Glomerular endothelial cell (primary cell): ENCODE measurements around the gene CCNDBP1. TPM values are rescaled to one million over a fixed set of nuclear protein-coding genes. Genes with fewer than 3 reads are reported as not detected.
"Not testable (repeated sequence)": the region's sequence is repeated elsewhere in the genome, so short reads cannot be mapped to it uniquely, and the experiment has no call there.

Source experiments
- DNase-seq: peaks from one replicate; pipeline ENCODE4 v3.0.0-alpha.2; 2011; ENCODE audit warnings: low read depth, low spot score; ENCODE audit errors: extremely low read depth
- total RNA-seq: library from RNA; depleted of rRNA; stranded (reverse); fragments of >200 nt; gene quantifications from 2 replicates; pipeline ENCODE4 v1.2.3, GENCODE V29; 2015

The CCNDBP1 gene
- total RNA-seq, 1 donor from 2014 or later: 48.3 TPM

- no peak for DNase-seq
Observed at GRCh38 chr15:43214169-43214568, 29.0 kb downstream of the CCNDBP1 start.

DNA sequence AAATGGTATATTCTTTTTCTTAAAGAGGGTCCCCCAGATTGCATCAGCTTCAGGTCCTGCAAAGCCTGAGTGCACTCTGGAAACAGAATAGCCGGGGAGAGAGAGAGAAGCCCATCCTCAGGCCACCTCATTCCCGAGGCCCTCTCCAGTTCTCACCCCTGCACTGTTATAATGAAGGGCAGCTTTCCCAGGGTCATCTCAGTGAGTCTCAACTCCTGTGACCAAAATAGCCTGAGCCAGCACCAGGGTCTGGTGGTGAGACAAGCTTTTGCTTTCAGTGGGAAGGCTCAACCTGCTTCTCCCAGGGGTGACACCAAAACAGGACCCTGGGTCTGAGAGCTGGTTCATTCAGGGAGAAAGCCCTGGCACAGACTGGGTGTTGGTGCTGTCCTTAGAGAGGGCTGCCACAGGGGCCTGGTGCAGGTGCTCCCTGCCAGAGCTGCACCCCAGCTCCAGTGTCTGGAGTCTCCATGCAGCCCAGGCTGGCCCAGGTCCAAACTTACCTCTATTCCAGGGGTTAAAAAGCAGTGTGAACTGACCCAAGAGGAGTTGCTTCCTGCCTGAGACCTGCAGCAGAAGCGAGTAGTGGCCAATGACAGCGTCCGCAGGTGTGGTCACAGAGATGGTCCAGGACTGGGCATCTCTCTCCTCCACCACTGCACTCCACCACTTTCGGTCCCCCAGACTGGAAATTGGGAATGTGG is 29.5 kb downstream of the CCNDBP1 start:
- DNase-seq: no peak

- no peak for DNase-seq
Observed at GRCh38 chr15:43215961-43216360, 30.8 kb downstream of the CCNDBP1 start.

GRCh38 chr15:43218908-43219706 is 33.9 kb downstream of the CCNDBP1 start:
- DNase-seq: no peak

- DNase-seq: no peak
Observed at GRCh38 chr15:43219929-43220928, 35.0 kb downstream of the CCNDBP1 start.

GRCh38 chr15:43220991-43221403 is 35.8 kb downstream of the CCNDBP1 start, which contains the start of gene EPB42:
Gene EPB42 (minus strand): TSS chr15:43221018. CDS start chr15:43220825, 193 bp downstream.
- no peak for DNase-seq

DNA sequence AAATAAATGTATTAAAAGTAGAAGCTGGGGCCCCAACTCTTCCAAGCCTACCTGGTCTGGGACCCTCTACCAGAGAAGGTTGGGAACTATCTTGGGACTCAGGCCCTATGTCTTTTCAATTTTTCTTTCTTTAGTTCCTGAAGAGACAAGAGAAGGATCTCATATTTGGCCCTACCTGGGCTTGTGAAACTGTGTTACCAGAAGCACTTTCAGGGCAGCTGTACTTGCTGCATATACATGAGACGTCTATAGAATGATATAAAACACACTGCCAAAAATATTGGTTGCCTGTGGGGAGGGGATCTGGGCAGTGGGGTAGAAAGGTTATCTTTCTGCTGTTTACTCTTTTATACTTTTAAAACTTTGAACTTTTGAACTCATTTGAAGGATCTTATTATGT is 36.2 kb downstream of the CCNDBP1 start:
- no peak for DNase-seq

DNA sequence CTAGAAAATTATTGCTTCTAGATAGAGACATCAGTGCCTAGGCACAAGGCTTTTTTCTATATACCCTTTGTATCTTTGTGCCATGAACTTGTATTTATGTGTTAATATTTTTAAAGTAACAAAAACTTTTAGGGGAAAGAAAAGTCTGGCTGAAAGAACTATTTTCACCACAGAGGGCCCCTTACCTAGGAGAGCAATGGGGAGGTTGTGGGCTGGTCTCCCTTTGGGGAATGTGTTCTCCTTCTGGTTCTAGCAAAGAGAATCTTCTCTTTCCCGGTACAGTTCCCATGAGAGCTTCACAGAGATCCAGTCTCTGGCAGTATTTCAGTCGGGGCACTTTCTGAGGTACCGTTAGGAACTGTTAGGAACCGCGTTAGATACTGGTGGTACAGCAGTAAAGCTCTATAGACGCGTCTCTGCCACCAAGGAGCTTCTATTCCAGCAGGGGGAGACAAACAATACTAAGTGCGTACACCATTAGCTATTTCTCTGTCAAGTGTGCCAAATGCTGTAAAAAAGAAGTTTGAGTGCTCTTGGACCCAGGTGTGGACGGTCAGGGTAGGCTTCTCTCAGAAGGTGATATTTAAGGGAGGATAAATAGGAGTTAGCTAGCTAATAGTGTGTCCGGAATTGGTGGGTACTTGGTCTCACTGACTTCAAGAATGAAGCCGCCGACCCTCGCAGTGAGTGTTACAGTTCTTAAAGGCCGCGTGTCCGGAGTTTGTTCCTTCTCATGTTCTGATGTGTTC is 40.2 kb downstream of the CCNDBP1 start:
- peak; percentile 29 for DNase-seq

DNA sequence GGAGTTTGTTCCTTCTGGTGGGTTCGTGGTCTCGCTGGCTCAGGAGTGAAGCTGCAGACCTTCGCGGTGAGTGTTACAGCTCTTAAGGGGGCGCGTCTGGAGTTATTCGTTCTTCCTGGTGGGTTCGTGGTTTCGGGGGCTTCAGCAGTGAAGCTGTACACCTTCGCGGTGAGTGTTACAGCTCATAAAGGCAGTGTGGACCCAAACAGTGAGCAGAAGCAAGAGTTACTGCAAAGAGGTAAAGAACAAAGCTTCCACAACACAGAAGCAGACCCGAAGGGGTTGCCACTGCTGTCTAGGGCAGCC is 40.7 kb downstream of the CCNDBP1 start:
- not testable (repeated sequence) for DNase-seq

- DNase-seq: no peak
Observed at GRCh38 chr15:43226436-43227305, 41.5 kb downstream of the CCNDBP1 start.

GRCh38 chr15:43229977-43230376 is 44.8 kb downstream of the CCNDBP1 start:
- no peak for DNase-seq

- DNase-seq: no peak
Observed at GRCh38 chr15:43230640-43231115, 45.5 kb downstream of the CCNDBP1 start.

GRCh38 chr15:43232289-43232874 is 47.2 kb downstream of the CCNDBP1 start:
- DNase-seq: no peak

DNA sequence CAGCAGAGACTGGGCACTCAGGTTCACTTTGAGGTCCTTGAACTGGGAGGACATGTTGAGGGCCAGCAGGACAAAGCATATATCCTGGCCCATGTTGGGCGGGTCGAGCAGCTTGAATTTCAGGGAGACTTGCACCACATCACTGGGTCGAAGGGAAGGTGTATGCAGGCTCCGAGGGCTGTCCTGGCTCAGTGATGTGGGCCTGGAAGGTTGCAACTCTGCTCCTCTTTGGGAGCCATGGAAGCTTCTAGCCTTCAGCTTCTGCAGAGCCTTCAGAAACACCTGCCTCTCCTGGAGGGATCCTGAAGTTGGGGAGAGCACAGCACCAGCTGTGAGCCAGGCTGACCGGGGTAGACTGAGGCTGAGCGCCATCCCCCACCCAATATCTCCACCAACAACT is 50.3 kb downstream of the CCNDBP1 start:
- no peak for DNase-seq

DNA sequence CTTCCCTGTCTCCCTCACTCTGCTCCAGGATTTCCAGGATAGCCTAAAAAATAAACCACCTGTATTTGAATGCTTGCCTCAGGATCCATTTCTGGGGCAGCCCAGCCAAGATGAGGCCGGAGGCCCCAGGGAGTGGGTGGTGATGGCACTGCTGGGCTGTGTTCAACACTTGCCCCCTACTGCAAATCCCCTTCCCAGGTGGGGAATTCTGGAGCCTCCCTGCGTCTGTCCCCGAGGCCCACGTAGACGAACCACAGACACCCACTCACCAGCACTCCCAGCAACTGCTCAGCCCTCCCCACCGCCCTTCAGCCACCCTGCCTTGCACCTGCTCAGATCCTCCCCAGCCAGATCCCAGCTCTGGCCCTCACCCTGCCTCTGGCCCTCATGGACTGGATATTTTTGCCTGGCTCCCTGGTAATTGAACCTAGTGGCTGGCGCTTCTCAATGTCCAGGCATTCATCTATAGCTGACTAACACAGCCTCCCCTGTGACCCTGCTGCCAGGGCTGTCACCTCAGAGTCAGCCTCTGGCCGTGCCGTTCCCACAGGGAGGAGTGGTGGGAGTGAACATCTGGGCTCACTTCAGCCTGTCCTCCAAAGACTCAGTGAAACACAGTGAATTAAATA is 52.8 kb downstream of the CCNDBP1 start:
- no peak for DNase-seq

DNA sequence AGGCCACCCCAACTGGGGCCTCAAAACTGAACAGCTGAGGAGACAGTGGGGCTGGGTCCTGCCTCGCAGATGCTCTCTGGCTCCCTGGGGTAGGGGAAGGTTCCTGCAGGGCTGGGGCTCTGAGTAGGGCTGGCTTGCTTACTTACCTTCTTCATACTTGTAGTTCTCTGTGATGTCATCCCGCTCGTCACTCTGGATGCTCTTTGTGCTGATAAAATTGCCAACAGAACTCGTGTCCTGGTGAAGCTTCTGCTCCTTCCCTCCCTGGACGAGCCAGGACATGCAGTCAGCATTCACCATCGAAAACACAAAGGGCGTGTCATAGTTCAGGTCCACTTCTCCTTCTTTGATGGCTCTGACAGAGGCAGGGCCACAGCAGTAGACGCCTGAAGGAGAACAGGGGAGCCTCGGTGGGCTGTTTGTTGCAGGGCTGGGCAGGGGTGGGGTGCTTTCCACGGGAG is 53.5 kb downstream of the CCNDBP1 start:
- no peak for DNase-seq

DNA sequence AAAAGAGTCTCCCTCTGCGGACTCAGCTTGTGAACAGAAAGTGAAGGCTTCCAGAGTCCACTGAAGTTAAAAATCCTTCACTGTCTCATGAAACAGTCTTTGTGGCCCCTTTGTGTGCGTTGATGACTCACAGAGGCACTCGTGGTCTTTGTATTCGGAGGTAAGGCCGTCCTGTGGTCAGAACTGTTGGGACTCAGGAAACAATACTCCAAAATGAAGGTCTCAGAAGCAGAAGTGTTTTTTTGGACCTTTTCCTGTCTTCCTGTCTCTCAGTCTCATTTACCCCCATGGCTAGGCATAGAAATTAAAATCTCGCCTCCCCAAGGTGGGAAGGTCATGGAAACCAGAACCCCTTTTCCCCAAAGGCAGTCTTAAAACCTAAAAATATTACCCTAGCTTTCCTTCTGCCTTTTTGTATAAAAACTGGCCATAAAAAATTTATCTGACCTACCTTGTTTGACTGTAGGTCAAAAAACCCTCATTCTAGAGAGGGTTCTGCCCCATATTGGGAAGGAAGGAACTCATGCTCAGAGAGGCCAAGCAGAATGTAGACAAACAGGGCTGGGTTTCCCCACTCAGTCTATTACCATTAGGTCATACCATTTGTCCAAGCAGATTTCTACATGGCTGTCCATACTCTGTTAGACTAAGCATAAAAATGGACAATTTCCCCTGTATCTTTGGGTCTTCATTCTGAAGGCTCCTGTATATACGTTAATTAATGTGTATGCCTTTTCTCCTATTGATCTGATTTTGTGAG is 54.7 kb downstream of the CCNDBP1 start:
- DNase-seq: no peak

GRCh38 chr15:43241100-43241499 is 55.9 kb downstream of the CCNDBP1 start:
- DNase-seq: no peak
